ENCODE measurements around the gene NCAPD2.

The NCAPD2 gene

GRCh38 chr12:6500466-6500865 lies 6.6 kb downstream of the NCAPD2 start:
- no peak for DNase-seq

GRCh38 chr12:6507102-6507998 lies 13.4 kb downstream of the NCAPD2 start:
- no peak for DNase-seq

- no peak for DNase-seq
These were observed 14.2 kb downstream of the NCAPD2 start for GRCh38 chr12:6508087-6508486.

- DNase-seq = no peak
These were observed 26.3 kb downstream of the NCAPD2 start for GRCh38 chr12:6520186-6520585.

GRCh38 chr12:6522193-6522592 lies 28.3 kb downstream of the NCAPD2 start:
- no peak for DNase-seq

- DNase-seq = no peak
These were observed 29.8 kb downstream of the NCAPD2 start for GRCh38 chr12:6523708-6524107.

GRCh38 chr12:6524648-6525047 lies 30.7 kb downstream of the NCAPD2 start:
- DNase-seq = no peak

- DNase-seq = no peak
These were observed 32.3 kb downstream of the NCAPD2 start for GRCh38 chr12:6526201-6526600.

GRCh38 chr12:6526766-6527525 lies 33.0 kb downstream of the NCAPD2 start:
- no peak for DNase-seq

- DNase-seq = no peak
These were observed 33.8 kb downstream of the NCAPD2 start for GRCh38 chr12:6527711-6528110.

- DNase-seq = no peak
These were observed 34.8 kb downstream of the NCAPD2 start for GRCh38 chr12:6528539-6529235.

- DNase-seq = no peak
These were observed 35.4 kb downstream of the NCAPD2 start for GRCh38 chr12:6529291-6529737.

GRCh38 chr12:6530576-6531260 lies 36.8 kb downstream of the NCAPD2 start:
- no peak for DNase-seq

- no peak for DNase-seq
These were observed 38.4 kb downstream of the NCAPD2 start for GRCh38 chr12:6532051-6532926.

GRCh38 chr12:6532927-6533652 lies 39.2 kb downstream of the NCAPD2 start:
- no peak for DNase-seq

GRCh38 chr12:6533653-6533922 lies 39.7 kb downstream of the NCAPD2 start:
- no peak for DNase-seq

GRCh38 chr12:6533923-6534694 lies 40.2 kb downstream of the NCAPD2 start, which contains the start of gene GAPDH:
Gene GAPDH (plus strand): TSS chr12:6534517. CDS start chr12:6534833, 316 bp downstream.
- DNase-seq = no peak

GRCh38 chr12:6534695-6534944 lies 40.7 kb downstream of the NCAPD2 start:
- no peak for DNase-seq

- DNase-seq = peak; percentile 32
These were observed 41.2 kb downstream of the NCAPD2 start for GRCh38 chr12:6534945-6535696.

GRCh38 chr12:6535697-6535946 lies 41.7 kb downstream of the NCAPD2 start:
- DNase-seq = no peak
